ENCODE data around the gene MOGAT2.
"Not testable (repeated sequence)": the region's sequence is repeated elsewhere in the genome, so short reads cannot be mapped to it uniquely, and the experiment has no call there.

Gene MOGAT2

DNA sequence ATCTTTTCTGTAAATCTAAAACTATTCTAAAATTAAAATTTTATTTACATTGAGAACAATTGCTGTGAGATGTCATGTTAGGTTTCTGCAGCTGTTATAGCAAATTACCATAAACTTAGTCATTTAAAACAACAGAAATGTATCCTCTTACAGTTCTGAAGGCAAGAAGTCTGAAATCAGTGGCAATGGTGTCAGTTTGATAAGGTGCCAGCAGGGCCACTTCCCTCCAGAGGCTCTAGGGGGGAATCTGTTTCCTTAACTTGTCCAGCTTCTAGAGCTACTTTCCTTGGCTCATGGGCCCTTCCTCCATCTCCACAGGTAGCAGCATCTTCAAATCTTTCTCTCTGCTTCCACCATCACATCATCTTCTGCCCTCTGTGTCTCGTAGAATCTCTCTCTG, 23.0 kb downstream of the MOGAT2 start:
- TF ChIP-seq, protein P1, sequence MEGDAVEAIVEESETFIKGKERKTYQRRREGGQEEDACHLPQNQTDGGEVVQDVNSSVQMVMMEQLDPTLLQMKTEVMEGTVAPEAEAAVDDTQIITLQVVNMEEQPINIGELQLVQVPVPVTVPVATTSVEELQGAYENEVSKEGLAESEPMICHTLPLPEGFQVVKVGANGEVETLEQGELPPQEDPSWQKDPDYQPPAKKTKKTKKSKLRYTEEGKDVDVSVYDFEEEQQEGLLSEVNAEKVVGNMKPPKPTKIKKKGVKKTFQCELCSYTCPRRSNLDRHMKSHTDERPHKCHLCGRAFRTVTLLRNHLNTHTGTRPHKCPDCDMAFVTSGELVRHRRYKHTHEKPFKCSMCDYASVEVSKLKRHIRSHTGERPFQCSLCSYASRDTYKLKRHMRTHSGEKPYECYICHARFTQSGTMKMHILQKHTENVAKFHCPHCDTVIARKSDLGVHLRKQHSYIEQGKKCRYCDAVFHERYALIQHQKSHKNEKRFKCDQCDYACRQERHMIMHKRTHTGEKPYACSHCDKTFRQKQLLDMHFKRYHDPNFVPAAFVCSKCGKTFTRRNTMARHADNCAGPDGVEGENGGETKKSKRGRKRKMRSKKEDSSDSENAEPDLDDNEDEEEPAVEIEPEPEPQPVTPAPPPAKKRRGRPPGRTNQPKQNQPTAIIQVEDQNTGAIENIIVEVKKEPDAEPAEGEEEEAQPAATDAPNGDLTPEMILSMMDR (conservative IDR thresholded peaks at IDR 0.05; ENCODE audit: low read depth, low read length), result peak; percentile 8
- DNase-seq (ENCODE audit: low read depth), result no peak
- H3K4me3 ChIP-seq (ENCODE audit: low read depth, low read length), result no peak overlapping the region

DNA sequence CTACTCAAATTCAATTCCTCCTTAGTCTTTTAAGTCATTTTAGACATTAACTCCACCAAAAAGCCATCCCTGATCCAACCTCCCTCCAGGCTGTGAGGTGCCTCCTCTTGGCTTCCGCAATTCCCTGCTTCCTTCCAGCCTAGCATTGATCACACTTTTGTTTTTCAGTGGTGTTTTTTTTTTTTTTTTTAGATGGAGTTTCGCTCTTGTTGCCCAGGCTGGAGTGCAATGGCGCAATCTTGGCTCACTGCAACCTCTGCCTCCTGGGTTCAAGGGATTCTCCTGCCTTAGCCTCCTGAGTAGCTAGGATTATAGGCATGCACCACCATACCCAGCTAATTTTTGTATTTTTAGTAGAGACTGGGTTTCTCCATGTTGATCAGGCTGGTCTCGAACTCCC, 25.5 kb downstream of the MOGAT2 start:
- DNase-seq (ENCODE audit: low read depth), result not testable (repeated sequence)

DNA sequence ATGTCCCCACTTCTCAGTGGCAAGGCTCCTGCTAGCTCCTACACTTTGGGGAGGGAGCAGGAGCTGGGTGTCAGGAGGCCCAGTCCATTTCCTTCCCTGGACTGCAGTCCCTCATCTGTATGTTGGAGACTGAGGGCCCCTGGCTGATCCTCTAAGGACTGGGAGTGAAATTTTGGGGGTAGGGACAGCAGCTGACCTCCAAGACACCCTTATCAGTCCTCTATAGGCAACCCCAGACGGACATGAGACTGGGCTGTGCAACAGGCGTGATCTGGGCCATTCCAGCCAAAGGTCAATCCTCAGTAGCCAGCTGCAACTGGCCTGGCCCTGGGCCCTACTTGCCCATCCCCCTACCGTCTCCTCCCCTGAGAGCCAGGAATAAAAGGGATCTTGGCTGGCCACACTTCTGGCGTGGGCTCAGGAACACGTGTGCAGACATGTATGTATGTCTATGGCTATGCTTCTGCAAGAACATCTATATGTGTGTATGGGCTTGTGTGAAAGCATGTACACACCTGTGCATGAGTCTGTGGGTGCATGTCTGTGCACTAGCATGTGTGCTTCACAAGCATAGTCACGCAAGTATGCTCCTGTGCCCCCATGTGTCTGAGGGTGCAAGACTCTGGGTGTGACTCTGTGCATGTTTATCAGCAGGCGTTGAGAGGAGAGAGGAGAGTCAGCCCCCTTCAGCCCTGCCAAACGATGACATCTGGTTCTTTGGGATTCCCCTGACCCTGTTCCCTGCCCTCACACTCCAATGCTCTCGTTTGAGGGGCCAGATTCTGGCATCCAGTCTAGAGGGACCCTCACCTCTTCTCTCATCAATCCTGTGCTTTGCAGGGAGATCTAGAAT, 26.3 kb downstream of the MOGAT2 start:
- TF ChIP-seq, protein P1 (conservative IDR thresholded peaks at IDR 0.05; ENCODE audit: low read depth, low read length), result no peak
- no peak for DNase-seq (ENCODE audit: low read depth)
- no peak overlapping the region for H3K4me3 ChIP-seq (ENCODE audit: low read depth, low read length)

More for the DNA sequence above, 25.5 kb downstream of the MOGAT2 start:
- not testable (repeated sequence) for H3K4me3 ChIP-seq (ENCODE audit: low read depth, low read length)

DNA sequence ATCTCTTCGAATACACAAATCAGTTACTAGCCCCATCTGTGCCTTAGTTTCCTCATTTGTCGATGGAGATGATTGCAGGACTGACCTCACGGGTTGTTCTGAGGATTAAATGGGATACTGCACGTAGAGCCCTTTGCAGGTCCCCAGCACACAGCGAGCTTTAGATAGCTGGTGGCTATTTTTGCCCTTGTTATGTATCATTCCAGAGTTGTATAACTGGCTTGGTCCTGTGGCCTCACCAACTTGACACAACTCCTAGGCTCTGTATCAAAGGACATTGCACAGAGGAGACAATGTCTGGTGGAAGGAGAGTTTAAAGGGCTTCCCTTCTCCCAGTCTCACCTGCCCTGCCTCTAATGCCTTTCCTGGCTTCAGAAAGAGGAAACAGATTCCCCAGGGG, 28.2 kb downstream of the MOGAT2 start:
- TF ChIP-seq, protein P1 (conservative IDR thresholded peaks at IDR 0.05; ENCODE audit: low read depth, low read length), result no peak
- no peak overlapping the region for H3K4me3 ChIP-seq (ENCODE audit: low read depth, low read length)
- no peak for DNase-seq (ENCODE audit: low read depth)

DNA sequence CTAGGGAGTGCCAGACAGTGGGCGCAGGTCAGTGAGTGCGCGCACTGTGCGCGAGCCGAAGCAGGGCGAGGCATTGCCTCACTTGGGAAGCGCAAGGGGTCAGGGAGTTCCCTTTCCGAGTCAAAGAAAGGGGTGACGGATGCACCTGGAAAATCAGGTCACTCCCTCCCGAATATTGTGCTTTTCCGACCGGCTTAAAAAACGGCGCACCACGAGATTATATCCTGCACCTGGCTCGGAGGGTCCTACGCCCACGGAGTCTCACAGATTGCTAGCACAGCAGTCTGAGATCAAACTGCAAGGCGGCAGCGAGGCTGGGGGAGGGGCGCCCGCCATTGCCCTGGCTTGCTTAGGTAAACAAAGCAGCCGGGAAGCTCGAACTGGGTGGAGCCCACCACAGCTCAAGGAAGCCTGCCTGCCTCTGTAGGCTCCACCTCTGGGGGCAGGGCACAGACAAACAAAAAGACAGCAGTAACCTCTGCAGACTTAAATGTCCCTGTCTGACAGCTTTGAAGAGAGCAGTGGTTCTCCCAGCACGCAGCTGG, 31.2 kb downstream of the MOGAT2 start:
- DNase-seq (ENCODE audit: low read depth); H3K4me3 ChIP-seq (ENCODE audit: low read depth, low read length): not testable (repeated sequence)

DNA sequence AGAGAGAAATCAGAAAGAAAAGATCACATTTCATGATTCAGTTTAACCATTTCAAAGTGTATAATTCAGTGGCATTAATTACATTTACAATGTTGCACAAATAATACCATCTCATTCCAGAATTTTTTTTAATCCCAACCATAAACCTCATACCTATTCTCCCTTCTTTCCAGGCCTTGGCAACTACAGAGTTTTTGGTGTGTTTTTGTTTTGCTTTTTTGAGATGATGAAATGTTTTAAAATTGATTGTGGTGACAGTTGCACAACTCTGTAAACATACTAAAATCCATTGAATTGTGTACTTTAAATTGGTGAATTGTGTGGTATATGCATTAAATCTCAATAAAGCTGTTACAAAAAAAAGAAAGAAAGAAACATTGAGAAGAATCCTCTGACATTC, 37.3 kb downstream of the MOGAT2 start:
- H3K4me3 ChIP-seq (ENCODE audit: low read depth, low read length); DNase-seq (ENCODE audit: low read depth): not testable (repeated sequence)

DNA sequence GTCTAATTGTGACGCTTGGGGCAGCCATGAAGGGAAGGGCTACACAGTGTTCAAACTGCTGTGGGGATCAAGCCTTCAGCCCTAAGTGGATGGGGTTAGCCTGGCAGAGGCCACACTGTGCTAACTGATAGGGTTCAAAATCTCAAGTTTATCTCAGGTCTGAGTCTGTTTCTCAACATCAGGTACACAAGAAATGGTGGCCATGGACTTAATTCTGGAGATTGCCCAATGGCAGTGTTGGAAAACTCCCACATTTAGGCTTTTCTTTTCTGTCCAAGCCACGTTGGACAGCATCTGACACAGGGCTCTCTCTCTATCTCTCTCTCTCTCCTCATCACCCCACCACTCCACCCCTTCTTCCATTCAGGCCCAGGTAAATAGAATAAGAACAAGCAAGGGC, 40.0 kb downstream of the MOGAT2 start:
- no peak for DNase-seq (ENCODE audit: low read depth)
- no peak overlapping the region for H3K4me3 ChIP-seq (ENCODE audit: low read depth, low read length)
- TF ChIP-seq, protein P1 (conservative IDR thresholded peaks at IDR 0.05; ENCODE audit: low read depth, low read length), result no peak

DNA sequence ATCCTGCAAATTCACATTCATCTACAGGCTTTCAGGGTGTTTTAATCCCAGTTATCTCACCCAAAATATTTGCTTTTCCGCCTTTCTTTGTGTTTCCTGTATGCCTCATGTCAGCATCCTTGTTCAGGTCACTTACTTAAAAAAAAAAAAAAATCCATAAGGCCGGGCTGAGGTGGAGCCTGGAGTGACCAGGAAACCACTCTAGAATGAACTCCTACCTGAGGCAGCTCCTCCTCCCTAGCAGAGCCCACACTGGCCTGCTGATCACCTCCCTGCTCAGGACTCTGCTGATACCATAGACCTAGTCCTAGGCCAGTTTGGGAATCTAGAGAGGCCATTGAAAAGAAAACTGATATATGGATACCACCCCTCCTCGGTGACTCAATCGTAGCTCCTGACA, 42.2 kb downstream of the MOGAT2 start:
- no peak for DNase-seq (ENCODE audit: low read depth)
- TF ChIP-seq, protein P1 (conservative IDR thresholded peaks at IDR 0.05; ENCODE audit: low read depth, low read length), result no peak
- no peak overlapping the region for H3K4me3 ChIP-seq (ENCODE audit: low read depth, low read length)
